Umbilical cord (tissue), 2 donors: Measurements from ENCODE around the gene PPARG. TPM values are rescaled to one million over a fixed set of nuclear protein-coding genes. Genes with fewer than 3 reads are reported as not detected.
"Not testable (repeated sequence)": the region's sequence is repeated elsewhere in the genome, so short reads cannot be mapped to it uniquely, and the experiment has no call there.

Experiments used
- DNase-seq: peaks from one replicate; pipeline ENCODE4 v3.0.0-alpha.2; 2015; ENCODE audit warnings: low spot score
- total RNA-seq: library from RNA; depleted of rRNA; stranded (reverse); fragments of >200 nt; gene quantifications from one replicate; pipeline ENCODE4 v1.2.3, GENCODE V29; 2014; ENCODE audit warnings: low replicate concordance; ENCODE audit not compliant: insufficient read depth

Gene PPARG
- total RNA-seq = 2.9 TPM

- no peak for DNase-seq
These were observed at the start of gene PPARG for GRCh38 chr3:12288182-12289129. Gene PPARG (plus strand): TSS chr3:12289070. CDS start chr3:12379712, 90,642 bp downstream.

- no peak for DNase-seq
These were observed 49.6 kb upstream of the PPARG start for GRCh38 chr3:12239301-12239700.

- no peak for DNase-seq
These were observed 46.1 kb upstream of the PPARG start for GRCh38 chr3:12242772-12243171.

GRCh38 chr3:12246497-12247163 is 42.2 kb upstream of the PPARG start:
- no peak for DNase-seq

GRCh38 chr3:12247411-12247810 is 41.5 kb upstream of the PPARG start:
- no peak for DNase-seq

GRCh38 chr3:12249519-12249918 is 39.4 kb upstream of the PPARG start:
- no peak for DNase-seq

GRCh38 chr3:12252889-12253288 is 36.0 kb upstream of the PPARG start:
- no peak for DNase-seq

- DNase-seq = no peak
These were observed 35.1 kb upstream of the PPARG start for GRCh38 chr3:12253516-12254343.

GRCh38 chr3:12255393-12255792 is 33.5 kb upstream of the PPARG start:
- no peak for DNase-seq

- no peak for DNase-seq
These were observed 30.0 kb upstream of the PPARG start for GRCh38 chr3:12258911-12259310.

- DNase-seq = not testable (repeated sequence)
These were observed 26.7 kb upstream of the PPARG start for GRCh38 chr3:12262173-12262572.

- no peak for DNase-seq
These were observed 23.4 kb upstream of the PPARG start for GRCh38 chr3:12265508-12265907.

- no peak for DNase-seq
These were observed 22.8 kb upstream of the PPARG start for GRCh38 chr3:12266038-12266437.

GRCh38 chr3:12267376-12268030 is 21.4 kb upstream of the PPARG start:
- no peak for DNase-seq

- no peak for DNase-seq
These were observed 20.7 kb upstream of the PPARG start for GRCh38 chr3:12268049-12268735.

- no peak for DNase-seq
These were observed 17.9 kb upstream of the PPARG start for GRCh38 chr3:12270976-12271375.

- no peak for DNase-seq
These were observed 15.7 kb upstream of the PPARG start for GRCh38 chr3:12273045-12273695.

GRCh38 chr3:12275974-12276650 is 12.8 kb upstream of the PPARG start:
- DNase-seq = no peak

- not testable (repeated sequence) for DNase-seq
These were observed 12.0 kb upstream of the PPARG start for GRCh38 chr3:12276827-12277226.

- no peak for DNase-seq
These were observed 10.3 kb upstream of the PPARG start for GRCh38 chr3:12278566-12278965.
